H1 (cell line): ENCODE results near the gene PAF1. TPM values are rescaled to one million over a fixed set of nuclear protein-coding genes. Genes with fewer than 3 reads are reported as not detected.
A peak's percentile ranks its signal among the peaks of the same experiment; 100 is the strongest.

Experiments
- ASH2L ChIP-seq: fragments of 200-600, 300-600 bp; sonication (generic); IDR thresholded peaks from one replicate; pipeline ENCODE4 v1.7.1; 2017; ENCODE audit warnings: low read length
- CBX8 ChIP-seq: fragments of 300-800, 300-1000 bp; sonication (generic); IDR thresholded peaks from 2 replicates; pipeline ENCODE4 v1.7.1; 2016; ENCODE audit warnings: low read depth, low read length, borderline replicate concordance
- CHD2 ChIP-seq: IDR thresholded peaks from 2 replicates; pipeline ENCODE4 v1.6.1; 2012; ENCODE audit warnings: low read length, improper control_type of control experiment
- CREB1 ChIP-seq: IDR thresholded peaks from 2 replicates; pipeline ENCODE4 v1.6.1; 2012; ENCODE audit warnings: inconsistent platforms
- EGR1 ChIP-seq: IDR thresholded peaks from 2 replicates; pipeline ENCODE4 v1.6.1; 2011; ENCODE audit warnings: low read depth, low read length, borderline replicate concordance
- FOSL1 ChIP-seq: IDR thresholded peaks from 2 replicates; pipeline ENCODE4 v1.6.1; 2011; ENCODE audit warnings: mild to moderate bottlenecking, low read depth, low read length, moderate library complexity; ENCODE audit not compliant: insufficient read depth
- GABPA ChIP-seq: IDR thresholded peaks from 2 replicates; pipeline ENCODE4 v1.6.1; 2011; ENCODE audit warnings: mild to moderate bottlenecking, low read length, moderate library complexity, borderline replicate concordance; ENCODE audit not compliant: insufficient read depth
- JUN ChIP-seq: IDR thresholded peaks from 2 replicates; pipeline ENCODE4 v1.6.1; 2011; ENCODE audit warnings: low read depth, mild to moderate bottlenecking, improper control_type of control experiment, low read length
- KDM4A ChIP-seq: IDR thresholded peaks from one replicate; pipeline ENCODE4 v1.7.1; 2012; ENCODE audit warnings: low read depth, mild to moderate bottlenecking, moderate library complexity, low read length, inconsistent platforms; ENCODE audit not compliant: severe bottlenecking
- KDM5A ChIP-seq: fragments of 200-600 bp; IDR thresholded peaks from 2 replicates; pipeline ENCODE4 v1.7.1; 2012; ENCODE audit warnings: mild to moderate bottlenecking, low read length, inconsistent platforms, mixed read lengths
- MAFK ChIP-seq: IDR thresholded peaks from 2 replicates; pipeline ENCODE4 v1.6.1; 2012; ENCODE audit warnings: low read depth, mild to moderate bottlenecking, improper control_type of control experiment, low read length
- NANOG ChIP-seq: IDR thresholded peaks from 2 replicates; pipeline ENCODE4 v1.6.1; 2011; ENCODE audit warnings: low read length, low read depth, mild to moderate bottlenecking, inconsistent platforms; ENCODE audit not compliant: insufficient read depth, poor library complexity, severe bottlenecking
- POLR2A ChIP-seq, 2 experiments: IDR thresholded peaks; 1 replicate in 1 of 2; 2 replicates in 1 of 2; pipeline ENCODE4 v1.6.1; 2011; ENCODE audit warnings: low read depth in 2 of 2, low read length in 2 of 2, mild to moderate bottlenecking in 2 of 2; ENCODE audit errors: control extremely low read depth in 1 of 2
- POU5F1 ChIP-seq: IDR thresholded peaks from 2 replicates; pipeline ENCODE4 v1.6.1; 2011; ENCODE audit warnings: low read depth, mild to moderate bottlenecking, low read length, moderate library complexity
- RAD21 ChIP-seq, 2 experiments: IDR thresholded peaks in 1 of 2; conservative IDR thresholded peaks in 1 of 2; 2 replicates each; pipeline ENCODE4 v1.6.1; 2011; ENCODE audit warnings: low read depth in 2 of 2, low read length in 2 of 2, improper control_type of control experiment in 1 of 2, inconsistent platforms in 1 of 2, mild to moderate bottlenecking in 1 of 2, moderate library complexity in 1 of 2
- RBBP5 ChIP-seq: IDR thresholded peaks from 2 replicates; pipeline ENCODE4 v1.7.1; 2012; ENCODE audit warnings: low read depth, mild to moderate bottlenecking, inconsistent platforms, low read length, moderate library complexity, borderline replicate concordance
- RFX5 ChIP-seq: IDR thresholded peaks from 2 replicates; pipeline ENCODE4 v1.6.1; 2011; ENCODE audit warnings: low read depth, low read length, improper control_type of control experiment, borderline replicate concordance
- SRF ChIP-seq: IDR thresholded peaks from 2 replicates; pipeline ENCODE4 v1.6.1; 2011; ENCODE audit warnings: mild to moderate bottlenecking, low read depth, low read length, moderate library complexity
- TCF12 ChIP-seq: IDR thresholded peaks from 2 replicates; pipeline ENCODE4 v1.6.1; 2011; ENCODE audit warnings: low read depth, mild to moderate bottlenecking, low read length
- polyA plus RNA-seq, 7 experiments: library from polyadenylated mRNA; depleted of rRNA in 3 of 7; stranded (reverse) in 5 of 7; unstranded in 2 of 7; fragments of >200 nt in 5 of 7; fragments of 200-250 nt in 2 of 7; gene quantifications; 1 replicate in 5 of 7; 2 replicates in 1 of 7; 4 replicates in 1 of 7; pipeline versions ENCODE4 v1.2.1 to v1.2.3, GENCODE V29; 2011 to 2013; ENCODE audit warnings: missing spikeins in 2 of 7, mixed read lengths in 2 of 7
- total RNA-seq: library from RNA; stranded (reverse); fragmentation: NEBNext Ultra II Directional; extraction: Animal tissue kit (Norgen Biotek cat#: 25700); gene quantifications from 2 replicates; pipeline ENCODE4 v1.2.1, GENCODE V29; 2021
- TF ChIP-seq, protein P1 (sequence below): IDR thresholded peaks from 2 replicates; pipeline ENCODE4 v1.6.1; 2012; ENCODE audit warnings: inconsistent platforms
- TF ChIP-seq, protein P2 (sequence below), 3 experiments: IDR thresholded peaks; 1 replicate in 2 of 3; 2 replicates in 1 of 3; pipeline versions ENCODE4 v1.5.1 to v1.6.1; 2011; ENCODE audit warnings: low read length in 3 of 3, mild to moderate bottlenecking in 3 of 3, inconsistent platforms in 2 of 3, low read depth in 1 of 3, moderate library complexity in 1 of 3; ENCODE audit not compliant: insufficient read depth in 1 of 3; ENCODE audit errors: control extremely low read depth in 1 of 3

Gene PAF1
- total and polyA plus RNA-seq, 2 of the 8 experiments (the other 6 are each of a cell fraction or from before 2014, with no cell fraction given) = 31.4 to 58.6 TPM

DNA sequence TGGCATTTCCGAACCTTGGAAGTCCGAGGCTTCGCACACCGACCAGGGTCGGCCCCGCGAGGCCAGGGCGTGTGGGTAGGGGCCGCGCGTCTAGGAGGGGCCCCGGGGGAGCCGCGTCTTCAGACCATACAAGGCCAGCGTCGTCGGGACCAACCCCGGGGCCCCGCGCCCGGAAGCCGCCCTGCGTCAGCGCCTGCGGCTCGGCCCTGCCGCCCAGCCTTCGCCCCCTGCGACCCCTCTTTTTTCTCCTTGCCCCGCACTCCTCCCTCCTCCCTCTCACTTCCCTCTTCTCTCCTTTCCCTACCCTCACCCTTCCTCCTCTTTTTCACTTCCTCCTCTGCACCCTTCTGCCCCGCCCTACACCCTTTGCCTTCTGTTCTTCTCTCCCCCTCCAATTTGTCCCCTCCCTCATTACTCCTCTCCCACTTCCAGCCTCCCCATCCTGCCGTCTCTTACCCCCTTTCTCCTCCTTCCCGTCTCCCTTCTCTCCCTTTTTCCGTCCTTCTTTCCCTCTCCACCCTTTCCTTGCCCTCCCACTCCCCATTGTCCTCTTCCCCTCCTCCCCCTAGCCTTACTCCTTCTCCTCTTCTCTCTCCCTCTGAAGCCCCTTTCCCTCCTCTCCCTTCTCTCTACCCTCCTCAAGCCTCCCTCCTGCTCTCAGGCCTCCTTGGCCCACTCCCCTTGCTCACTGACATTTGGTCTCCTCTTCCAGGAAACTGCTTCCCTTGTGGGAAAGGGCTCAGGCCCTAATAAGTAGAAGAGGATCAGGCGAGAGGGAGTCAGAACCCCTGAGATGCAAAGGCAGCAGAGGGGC lies 19.3 kb upstream of the PAF1 start (continued):
- no peak for TF ChIP-seq FOSL1
- no peak for TF ChIP-seq MAFK
- no peak for TF ChIP-seq RAD21 (IDR thresholded peaks at IDR 0.05 in 1 of 2, conservative IDR thresholded peaks at IDR 0.05 in 1 of 2; ENCODE audit: low read depth in 2 of 2, low read length in 2 of 2)
- TF ChIP-seq RBBP5 = peak; percentile 81; the same call in 1 of the 2 replicates
- peak; percentile 48 for TF ChIP-seq KDM4A
- TF ChIP-seq RFX5 = no peak
- no peak for TF ChIP-seq KDM5A
- TF ChIP-seq, protein P1, sequence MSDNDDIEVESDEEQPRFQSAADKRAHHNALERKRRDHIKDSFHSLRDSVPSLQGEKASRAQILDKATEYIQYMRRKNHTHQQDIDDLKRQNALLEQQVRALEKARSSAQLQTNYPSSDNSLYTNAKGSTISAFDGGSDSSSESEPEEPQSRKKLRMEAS = no peak
- TF ChIP-seq NANOG = no peak
- TF ChIP-seq GABPA = 0 out of 2 replicates have a peak, but pooled peaks have one; percentile 34
- TF ChIP-seq, protein P2, sequence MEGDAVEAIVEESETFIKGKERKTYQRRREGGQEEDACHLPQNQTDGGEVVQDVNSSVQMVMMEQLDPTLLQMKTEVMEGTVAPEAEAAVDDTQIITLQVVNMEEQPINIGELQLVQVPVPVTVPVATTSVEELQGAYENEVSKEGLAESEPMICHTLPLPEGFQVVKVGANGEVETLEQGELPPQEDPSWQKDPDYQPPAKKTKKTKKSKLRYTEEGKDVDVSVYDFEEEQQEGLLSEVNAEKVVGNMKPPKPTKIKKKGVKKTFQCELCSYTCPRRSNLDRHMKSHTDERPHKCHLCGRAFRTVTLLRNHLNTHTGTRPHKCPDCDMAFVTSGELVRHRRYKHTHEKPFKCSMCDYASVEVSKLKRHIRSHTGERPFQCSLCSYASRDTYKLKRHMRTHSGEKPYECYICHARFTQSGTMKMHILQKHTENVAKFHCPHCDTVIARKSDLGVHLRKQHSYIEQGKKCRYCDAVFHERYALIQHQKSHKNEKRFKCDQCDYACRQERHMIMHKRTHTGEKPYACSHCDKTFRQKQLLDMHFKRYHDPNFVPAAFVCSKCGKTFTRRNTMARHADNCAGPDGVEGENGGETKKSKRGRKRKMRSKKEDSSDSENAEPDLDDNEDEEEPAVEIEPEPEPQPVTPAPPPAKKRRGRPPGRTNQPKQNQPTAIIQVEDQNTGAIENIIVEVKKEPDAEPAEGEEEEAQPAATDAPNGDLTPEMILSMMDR (IDR thresholded peaks at IDR 0.05; ENCODE audit: control extremely low read depth in 1 of 3, insufficient read depth in 1 of 3, low read depth in 1 of 3, low read length in 3 of 3) = no peak
- TF ChIP-seq TCF12 = no peak
- TF ChIP-seq CHD2 = no peak
- peak; percentile 56; the same call in 1 of the 2 replicates for TF ChIP-seq SRF
- TF ChIP-seq CBX8 = no peak
- TF ChIP-seq POU5F1 = no peak
- TF ChIP-seq JUN = no peak
- peak; percentile 74 for TF ChIP-seq EGR1
- peak; percentile 40 for TF ChIP-seq CREB1
- TF ChIP-seq ASH2L = peak; percentile 46
- peak; percentile 58 to 68 for TF ChIP-seq POLR2A (IDR thresholded peaks at IDR 0.05; ENCODE audit: control extremely low read depth in 1 of 2, low read depth in 2 of 2, low read length in 2 of 2)
